SH-SY5Y (cell line): ENCODE measurements around the gene DCAF8.

ENCODE experiments used
- GATA2 ChIP-seq: IDR thresholded peaks from 2 replicates; pipeline ENCODE4 v1.6.1; 2011; ENCODE audit warnings: mild to moderate bottlenecking, low read depth, low read length
- GATA3 ChIP-seq: IDR thresholded peaks from 2 replicates; pipeline ENCODE4 v1.6.1; 2011; ENCODE audit warnings: low read depth, mild to moderate bottlenecking, low read length, moderate library complexity

- TF ChIP-seq GATA2: no peak
- TF ChIP-seq GATA3: no peak
Measured at GRCh38 chr1:160247053-160247452, 15.3 kb downstream of the DCAF8 start.
